KBM-7 (cell line): ENCODE data around the gene PRKAG2.
"Not testable (repeated sequence)": the region's sequence is repeated elsewhere in the genome, so short reads cannot be mapped to it uniquely, and the experiment has no call there.

ENCODE experiments used
- DNase-seq: peaks from one replicate; pipeline ENCODE4 v3.0.0-alpha.2; 2015
- in situ Hi-C: fragments of 300-500 bp; cut with MboI; formaldehyde crosslinking; loops from 2 replicates; pipeline ENCODE4 v1.14.3; 2020; ENCODE audit warnings: low sequenced_read_pairs, low pct_unique_long_range_greater_than_20kb, mixed read lengths

PRKAG2 gene

GRCh38 chr7:151752037-151752436, 124.9 kb downstream of the PRKAG2 start:
- no peak for DNase-seq
- in situ Hi-C loops, result no loop called here

- no peak for DNase-seq
- in situ Hi-C loops, result no loop called here
These were observed 128.2 kb downstream of the PRKAG2 start for GRCh38 chr7:151748733-151749132.

- in situ Hi-C loops, DNase-seq: not testable (repeated sequence)
These were observed 128.9 kb downstream of the PRKAG2 start for GRCh38 chr7:151748021-151748420.

- in situ Hi-C loops, result no loop called here
- DNase-seq, result no peak
These were observed 131.2 kb downstream of the PRKAG2 start for GRCh38 chr7:151745706-151746105.

- in situ Hi-C loops, result no loop called here
- no peak for DNase-seq
These were observed 132.0 kb downstream of the PRKAG2 start for GRCh38 chr7:151744656-151745638.

GRCh38 chr7:151744051-151744580, 132.8 kb downstream of the PRKAG2 start:
- in situ Hi-C loops, result no loop called here
- no peak for DNase-seq

- in situ Hi-C loops, result no loop called here
These were observed 133.4 kb downstream of the PRKAG2 start for GRCh38 chr7:151743481-151743983.

GRCh38 chr7:151742713-151743480, 134.0 kb downstream of the PRKAG2 start:
- in situ Hi-C loops, result no loop called here
- DNase-seq, result no peak

More at GRCh38 chr7:151743481-151743983, 133.4 kb downstream of the PRKAG2 start:
- DNase-seq, result no peak

GRCh38 chr7:151741585-151741984, 135.3 kb downstream of the PRKAG2 start:
- in situ Hi-C loops, result no loop called here
- no peak for DNase-seq

- DNase-seq, result no peak
These were observed 136.6 kb downstream of the PRKAG2 start for GRCh38 chr7:151740081-151740851.

GRCh38 chr7:151738925-151739324, 138.0 kb downstream of the PRKAG2 start:
- in situ Hi-C loops, result no loop called here
- DNase-seq, result no peak

More at GRCh38 chr7:151740081-151740851, 136.6 kb downstream of the PRKAG2 start:
- in situ Hi-C loops, result no loop called here

- no peak for DNase-seq
- in situ Hi-C loops, result no loop called here
These were observed 140.5 kb downstream of the PRKAG2 start for GRCh38 chr7:151736403-151736909.

GRCh38 chr7:151735851-151736402, 141.0 kb downstream of the PRKAG2 start:
- no peak for DNase-seq
- in situ Hi-C loops, result no loop called here

- in situ Hi-C loops, result no loop called here
- no peak for DNase-seq
These were observed 141.6 kb downstream of the PRKAG2 start for GRCh38 chr7:151735186-151735850.

GRCh38 chr7:151732834-151733592, 143.9 kb downstream of the PRKAG2 start:
- in situ Hi-C loops, result no loop called here
- DNase-seq, result no peak

GRCh38 chr7:151732292-151732691, 144.6 kb downstream of the PRKAG2 start:
- in situ Hi-C loops, result no loop called here
- DNase-seq, result no peak

GRCh38 chr7:151731022-151731441, 145.9 kb downstream of the PRKAG2 start:
- in situ Hi-C loops, result no loop called here
- no peak for DNase-seq
